ENCODE measurements around the gene EPHA8. TPM values are rescaled to one million over a fixed set of nuclear protein-coding genes. Genes with fewer than 3 reads are reported as not detected.

Gene EPHA8
- total and polyA plus RNA-seq, 2 of the 13 experiments (the other 11 are each of a cell fraction or from before 2014, with no cell fraction given) = not detected

DNA sequence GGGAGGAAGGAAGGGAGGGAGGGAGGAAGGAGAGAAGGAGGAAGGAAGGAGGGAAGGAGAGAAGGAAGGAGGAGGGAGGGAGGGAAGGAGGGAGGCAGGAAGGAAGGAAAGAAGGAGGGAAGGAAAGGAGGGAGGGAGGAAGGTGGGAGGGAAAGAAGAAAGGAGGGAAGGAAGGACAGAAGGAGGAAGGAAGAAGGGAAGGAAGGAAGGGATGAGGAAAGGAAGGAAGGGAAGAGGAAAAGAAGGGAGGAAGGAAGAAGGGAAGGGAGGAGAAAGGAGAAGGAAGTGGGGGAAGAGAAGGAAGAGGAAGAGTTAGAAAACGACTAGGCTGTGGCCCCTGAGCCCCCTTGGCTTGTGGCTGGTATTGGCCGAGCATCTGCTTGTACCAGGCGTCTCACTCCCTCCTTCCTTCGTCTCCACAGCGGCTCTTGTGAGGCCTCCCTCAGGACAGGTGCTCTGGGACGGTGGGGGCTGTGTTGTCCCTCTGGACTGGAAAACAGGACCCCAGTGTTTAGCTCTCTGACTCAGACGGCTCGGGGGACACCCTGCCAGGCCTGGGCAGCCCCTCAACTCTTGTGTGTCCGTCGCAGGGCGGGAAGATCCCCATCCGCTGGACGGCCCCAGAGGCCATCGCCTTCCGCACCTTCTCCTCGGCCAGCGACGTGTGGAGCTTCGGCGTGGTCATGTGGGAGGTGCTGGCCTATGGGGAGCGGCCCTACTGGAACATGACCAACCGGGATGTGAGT, 37.0 kb downstream of the EPHA8 start (continued):
- TF ChIP-seq, protein P1, sequence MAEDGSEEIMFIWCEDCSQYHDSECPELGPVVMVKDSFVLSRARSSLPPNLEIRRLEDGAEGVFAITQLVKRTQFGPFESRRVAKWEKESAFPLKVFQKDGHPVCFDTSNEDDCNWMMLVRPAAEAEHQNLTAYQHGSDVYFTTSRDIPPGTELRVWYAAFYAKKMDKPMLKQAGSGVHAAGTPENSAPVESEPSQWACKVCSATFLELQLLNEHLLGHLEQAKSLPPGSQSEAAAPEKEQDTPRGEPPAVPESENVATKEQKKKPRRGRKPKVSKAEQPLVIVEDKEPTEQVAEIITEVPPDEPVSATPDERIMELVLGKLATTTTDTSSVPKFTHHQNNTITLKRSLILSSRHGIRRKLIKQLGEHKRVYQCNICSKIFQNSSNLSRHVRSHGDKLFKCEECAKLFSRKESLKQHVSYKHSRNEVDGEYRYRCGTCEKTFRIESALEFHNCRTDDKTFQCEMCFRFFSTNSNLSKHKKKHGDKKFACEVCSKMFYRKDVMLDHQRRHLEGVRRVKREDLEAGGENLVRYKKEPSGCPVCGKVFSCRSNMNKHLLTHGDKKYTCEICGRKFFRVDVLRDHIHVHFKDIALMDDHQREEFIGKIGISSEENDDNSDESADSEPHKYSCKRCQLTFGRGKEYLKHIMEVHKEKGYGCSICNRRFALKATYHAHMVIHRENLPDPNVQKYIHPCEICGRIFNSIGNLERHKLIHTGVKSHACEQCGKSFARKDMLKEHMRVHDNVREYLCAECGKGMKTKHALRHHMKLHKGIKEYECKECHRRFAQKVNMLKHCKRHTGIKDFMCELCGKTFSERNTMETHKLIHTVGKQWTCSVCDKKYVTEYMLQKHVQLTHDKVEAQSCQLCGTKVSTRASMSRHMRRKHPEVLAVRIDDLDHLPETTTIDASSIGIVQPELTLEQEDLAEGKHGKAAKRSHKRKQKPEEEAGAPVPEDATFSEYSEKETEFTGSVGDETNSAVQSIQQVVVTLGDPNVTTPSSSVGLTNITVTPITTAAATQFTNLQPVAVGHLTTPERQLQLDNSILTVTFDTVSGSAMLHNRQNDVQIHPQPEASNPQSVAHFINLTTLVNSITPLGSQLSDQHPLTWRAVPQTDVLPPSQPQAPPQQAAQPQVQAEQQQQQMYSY (CRISPR knock-in tag; IDR thresholded peaks at IDR 0.05) = peak; percentile 69
- no peak for TF ChIP-seq ZNF34 (CRISPR knock-in tag; IDR thresholded peaks at IDR 0.05; ENCODE audit: borderline replicate concordance)
- TF ChIP-seq, protein P2, sequence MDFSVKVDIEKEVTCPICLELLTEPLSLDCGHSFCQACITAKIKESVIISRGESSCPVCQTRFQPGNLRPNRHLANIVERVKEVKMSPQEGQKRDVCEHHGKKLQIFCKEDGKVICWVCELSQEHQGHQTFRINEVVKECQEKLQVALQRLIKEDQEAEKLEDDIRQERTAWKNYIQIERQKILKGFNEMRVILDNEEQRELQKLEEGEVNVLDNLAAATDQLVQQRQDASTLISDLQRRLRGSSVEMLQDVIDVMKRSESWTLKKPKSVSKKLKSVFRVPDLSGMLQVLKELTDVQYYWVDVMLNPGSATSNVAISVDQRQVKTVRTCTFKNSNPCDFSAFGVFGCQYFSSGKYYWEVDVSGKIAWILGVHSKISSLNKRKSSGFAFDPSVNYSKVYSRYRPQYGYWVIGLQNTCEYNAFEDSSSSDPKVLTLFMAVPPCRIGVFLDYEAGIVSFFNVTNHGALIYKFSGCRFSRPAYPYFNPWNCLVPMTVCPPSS (IDR thresholded peaks at IDR 0.05) = peak; percentile 26; the same call in 1 of the 2 replicates
- TF ChIP-seq, protein P3, sequence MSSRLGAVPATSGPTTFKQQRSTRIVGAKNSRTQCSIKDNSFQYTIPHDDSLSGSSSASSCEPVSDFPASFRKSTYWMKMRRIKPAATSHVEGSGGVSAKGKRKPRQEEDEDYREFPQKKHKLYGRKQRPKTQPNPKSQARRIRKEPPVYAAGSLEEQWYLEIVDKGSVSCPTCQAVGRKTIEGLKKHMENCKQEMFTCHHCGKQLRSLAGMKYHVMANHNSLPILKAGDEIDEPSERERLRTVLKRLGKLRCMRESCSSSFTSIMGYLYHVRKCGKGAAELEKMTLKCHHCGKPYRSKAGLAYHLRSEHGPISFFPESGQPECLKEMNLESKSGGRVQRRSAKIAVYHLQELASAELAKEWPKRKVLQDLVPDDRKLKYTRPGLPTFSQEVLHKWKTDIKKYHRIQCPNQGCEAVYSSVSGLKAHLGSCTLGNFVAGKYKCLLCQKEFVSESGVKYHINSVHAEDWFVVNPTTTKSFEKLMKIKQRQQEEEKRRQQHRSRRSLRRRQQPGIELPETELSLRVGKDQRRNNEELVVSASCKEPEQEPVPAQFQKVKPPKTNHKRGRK (CRISPR knock-in tag; IDR thresholded peaks at IDR 0.05) = peak; percentile 66; the same call in 1 of the 2 replicates
- TF ChIP-seq KAT7 (CRISPR knock-in tag; IDR thresholded peaks at IDR 0.05; ENCODE audit: borderline replicate concordance) = no peak
- TF ChIP-seq MYC (CRISPR knock-in tag; IDR thresholded peaks at IDR 0.05; ENCODE audit: borderline replicate concordance) = no peak
- no peak for TF ChIP-seq CCAR2 (optimal IDR thresholded peaks at IDR 0.05; ENCODE audit: low read depth, low read length)
- TF ChIP-seq, protein P4, sequence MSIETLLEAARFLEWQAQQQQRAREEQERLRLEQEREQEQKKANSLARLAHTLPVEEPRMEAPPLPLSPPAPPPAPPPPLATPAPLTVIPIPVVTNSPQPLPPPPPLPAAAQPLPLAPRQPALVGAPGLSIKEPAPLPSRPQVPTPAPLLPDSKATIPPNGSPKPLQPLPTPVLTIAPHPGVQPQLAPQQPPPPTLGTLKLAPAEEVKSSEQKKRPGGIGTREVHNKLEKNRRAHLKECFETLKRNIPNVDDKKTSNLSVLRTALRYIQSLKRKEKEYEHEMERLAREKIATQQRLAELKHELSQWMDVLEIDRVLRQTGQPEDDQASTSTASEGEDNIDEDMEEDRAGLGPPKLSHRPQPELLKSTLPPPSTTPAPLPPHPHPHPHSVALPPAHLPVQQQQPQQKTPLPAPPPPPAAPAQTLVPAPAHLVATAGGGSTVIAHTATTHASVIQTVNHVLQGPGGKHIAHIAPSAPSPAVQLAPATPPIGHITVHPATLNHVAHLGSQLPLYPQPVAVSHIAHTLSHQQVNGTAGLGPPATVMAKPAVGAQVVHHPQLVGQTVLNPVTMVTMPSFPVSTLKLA (IDR thresholded peaks at IDR 0.05) = no peak
- TF ChIP-seq MIER3 (CRISPR knock-in tag; IDR thresholded peaks at IDR 0.05; ENCODE audit: borderline replicate concordance) = no peak
- no peak for TF ChIP-seq ZNF761 (CRISPR knock-in tag; conservative IDR thresholded peaks at IDR 0.05)
- TF ChIP-seq, protein P5, sequence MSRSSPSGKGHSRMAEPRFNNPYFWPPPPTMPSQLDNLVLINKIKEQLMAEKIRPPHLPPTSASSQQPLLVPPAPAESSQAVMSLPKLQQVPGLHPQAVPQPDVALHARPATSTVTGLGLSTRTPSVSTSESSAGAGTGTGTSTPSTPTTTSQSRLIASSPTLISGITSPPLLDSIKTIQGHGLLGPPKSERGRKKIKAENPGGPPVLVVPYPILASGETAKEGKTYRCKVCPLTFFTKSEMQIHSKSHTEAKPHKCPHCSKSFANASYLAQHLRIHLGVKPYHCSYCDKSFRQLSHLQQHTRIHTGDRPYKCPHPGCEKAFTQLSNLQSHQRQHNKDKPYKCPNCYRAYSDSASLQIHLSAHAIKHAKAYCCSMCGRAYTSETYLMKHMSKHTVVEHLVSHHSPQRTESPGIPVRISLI (CRISPR knock-in tag; IDR thresholded peaks at IDR 0.05; ENCODE audit: borderline replicate concordance) = no peak
- no peak for TF ChIP-seq ZNF775 (CRISPR knock-in tag; IDR thresholded peaks at IDR 0.05; ENCODE audit: borderline replicate concordance)
- TF ChIP-seq, protein P6, sequence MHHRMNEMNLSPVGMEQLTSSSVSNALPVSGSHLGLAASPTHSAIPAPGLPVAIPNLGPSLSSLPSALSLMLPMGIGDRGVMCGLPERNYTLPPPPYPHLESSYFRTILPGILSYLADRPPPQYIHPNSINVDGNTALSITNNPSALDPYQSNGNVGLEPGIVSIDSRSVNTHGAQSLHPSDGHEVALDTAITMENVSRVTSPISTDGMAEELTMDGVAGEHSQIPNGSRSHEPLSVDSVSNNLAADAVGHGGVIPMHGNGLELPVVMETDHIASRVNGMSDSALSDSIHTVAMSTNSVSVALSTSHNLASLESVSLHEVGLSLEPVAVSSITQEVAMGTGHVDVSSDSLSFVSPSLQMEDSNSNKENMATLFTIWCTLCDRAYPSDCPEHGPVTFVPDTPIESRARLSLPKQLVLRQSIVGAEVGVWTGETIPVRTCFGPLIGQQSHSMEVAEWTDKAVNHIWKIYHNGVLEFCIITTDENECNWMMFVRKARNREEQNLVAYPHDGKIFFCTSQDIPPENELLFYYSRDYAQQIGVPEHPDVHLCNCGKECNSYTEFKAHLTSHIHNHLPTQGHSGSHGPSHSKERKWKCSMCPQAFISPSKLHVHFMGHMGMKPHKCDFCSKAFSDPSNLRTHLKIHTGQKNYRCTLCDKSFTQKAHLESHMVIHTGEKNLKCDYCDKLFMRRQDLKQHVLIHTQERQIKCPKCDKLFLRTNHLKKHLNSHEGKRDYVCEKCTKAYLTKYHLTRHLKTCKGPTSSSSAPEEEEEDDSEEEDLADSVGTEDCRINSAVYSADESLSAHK (CRISPR knock-in tag; IDR thresholded peaks at IDR 0.05; ENCODE audit: borderline replicate concordance) = no peak
- no peak for TF ChIP-seq NPAS2 (CRISPR knock-in tag; IDR thresholded peaks at IDR 0.05; ENCODE audit: borderline replicate concordance)
- TF ChIP-seq JUN (CRISPR knock-in tag; IDR thresholded peaks at IDR 0.05) = no peak
- no peak for TF ChIP-seq PPARG (CRISPR knock-in tag; conservative IDR thresholded peaks at IDR 0.05)
